ENCODE results near the gene ALOX5AP.

The ALOX5AP gene

GRCh38 chr13:30804474-30804873 lies 69.1 kb downstream of the ALOX5AP start:
- H3K4me3 ChIP-seq (ENCODE audit: low read depth, low read length), result no peak overlapping the region
- DNase-seq (ENCODE audit: low read depth), result no peak
- TF ChIP-seq, protein P1, sequence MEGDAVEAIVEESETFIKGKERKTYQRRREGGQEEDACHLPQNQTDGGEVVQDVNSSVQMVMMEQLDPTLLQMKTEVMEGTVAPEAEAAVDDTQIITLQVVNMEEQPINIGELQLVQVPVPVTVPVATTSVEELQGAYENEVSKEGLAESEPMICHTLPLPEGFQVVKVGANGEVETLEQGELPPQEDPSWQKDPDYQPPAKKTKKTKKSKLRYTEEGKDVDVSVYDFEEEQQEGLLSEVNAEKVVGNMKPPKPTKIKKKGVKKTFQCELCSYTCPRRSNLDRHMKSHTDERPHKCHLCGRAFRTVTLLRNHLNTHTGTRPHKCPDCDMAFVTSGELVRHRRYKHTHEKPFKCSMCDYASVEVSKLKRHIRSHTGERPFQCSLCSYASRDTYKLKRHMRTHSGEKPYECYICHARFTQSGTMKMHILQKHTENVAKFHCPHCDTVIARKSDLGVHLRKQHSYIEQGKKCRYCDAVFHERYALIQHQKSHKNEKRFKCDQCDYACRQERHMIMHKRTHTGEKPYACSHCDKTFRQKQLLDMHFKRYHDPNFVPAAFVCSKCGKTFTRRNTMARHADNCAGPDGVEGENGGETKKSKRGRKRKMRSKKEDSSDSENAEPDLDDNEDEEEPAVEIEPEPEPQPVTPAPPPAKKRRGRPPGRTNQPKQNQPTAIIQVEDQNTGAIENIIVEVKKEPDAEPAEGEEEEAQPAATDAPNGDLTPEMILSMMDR (IDR thresholded peaks at IDR 0.05; ENCODE audit: low read depth, low read length), result no peak
- TF ChIP-seq POLR2A (IDR thresholded peaks at IDR 0.05; ENCODE audit: extremely low read depth, insufficient read length), result no peak
- no peak for TF ChIP-seq MYC (IDR thresholded peaks at IDR 0.05; ENCODE audit: low read depth, low read length)
- TF ChIP-seq, protein P2, sequence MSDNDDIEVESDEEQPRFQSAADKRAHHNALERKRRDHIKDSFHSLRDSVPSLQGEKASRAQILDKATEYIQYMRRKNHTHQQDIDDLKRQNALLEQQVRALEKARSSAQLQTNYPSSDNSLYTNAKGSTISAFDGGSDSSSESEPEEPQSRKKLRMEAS (IDR thresholded peaks at IDR 0.05; ENCODE audit: low read depth, low read length), result no peak

GRCh38 chr13:30805132-30805537 lies 69.8 kb downstream of the ALOX5AP start:
- H3K4me3 ChIP-seq (ENCODE audit: low read depth, low read length), result no peak overlapping the region
- no peak for DNase-seq (ENCODE audit: low read depth)
- TF ChIP-seq, protein P2 (IDR thresholded peaks at IDR 0.05; ENCODE audit: low read depth, low read length), result no peak
- no peak for TF ChIP-seq MYC (IDR thresholded peaks at IDR 0.05; ENCODE audit: low read depth, low read length)
- TF ChIP-seq, protein P1 (IDR thresholded peaks at IDR 0.05; ENCODE audit: low read depth, low read length), result no peak
- TF ChIP-seq POLR2A (IDR thresholded peaks at IDR 0.05; ENCODE audit: extremely low read depth, insufficient read length), result no peak

GRCh38 chr13:30805603-30806011 lies 70.3 kb downstream of the ALOX5AP start:
- no peak overlapping the region for H3K4me3 ChIP-seq (ENCODE audit: low read depth, low read length)
- DNase-seq (ENCODE audit: low read depth), result no peak
- TF ChIP-seq, protein P2 (IDR thresholded peaks at IDR 0.05; ENCODE audit: low read depth, low read length), result no peak
- TF ChIP-seq MYC (IDR thresholded peaks at IDR 0.05; ENCODE audit: low read depth, low read length) (no peak), POLR2A (IDR thresholded peaks at IDR 0.05; ENCODE audit: extremely low read depth, insufficient read length) (no peak)
- TF ChIP-seq, protein P1 (IDR thresholded peaks at IDR 0.05; ENCODE audit: low read depth, low read length), result no peak

GRCh38 chr13:30806784-30807183 lies 71.4 kb downstream of the ALOX5AP start:
- TF ChIP-seq MYC (IDR thresholded peaks at IDR 0.05; ENCODE audit: low read depth, low read length), result no peak
- no peak overlapping the region for H3K4me3 ChIP-seq (ENCODE audit: low read depth, low read length)
- DNase-seq (ENCODE audit: low read depth), result peak; percentile 25

DNA sequence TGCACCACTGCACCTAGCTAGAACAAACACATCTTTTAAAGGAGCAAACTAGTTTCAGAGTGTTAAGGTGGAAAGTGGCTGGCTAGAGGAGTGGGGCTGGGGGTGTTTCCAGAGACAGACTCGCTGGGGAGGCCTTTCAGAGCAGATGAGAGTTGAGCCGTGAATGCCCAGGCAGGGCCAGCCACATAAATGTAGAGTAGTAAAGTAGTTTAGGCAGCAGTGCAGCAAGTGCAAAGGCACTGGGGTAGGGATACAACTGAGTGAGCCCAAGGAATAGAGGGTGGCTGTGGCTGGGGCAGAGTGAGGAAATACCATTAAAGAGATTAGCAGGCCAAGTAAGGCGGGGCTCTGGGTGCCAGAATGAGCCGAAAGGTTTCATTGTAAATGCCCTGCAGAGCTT lies 72.0 kb downstream of the ALOX5AP start:
- no peak overlapping the region for H3K4me3 ChIP-seq (ENCODE audit: low read depth, low read length)
- no peak for DNase-seq (ENCODE audit: low read depth)
- TF ChIP-seq, protein P1 (IDR thresholded peaks at IDR 0.05; ENCODE audit: low read depth, low read length), result no peak
- no peak for TF ChIP-seq POLR2A (IDR thresholded peaks at IDR 0.05; ENCODE audit: extremely low read depth, insufficient read length)
- TF ChIP-seq, protein P2 (IDR thresholded peaks at IDR 0.05; ENCODE audit: low read depth, low read length), result no peak
- no peak for TF ChIP-seq MYC (IDR thresholded peaks at IDR 0.05; ENCODE audit: low read depth, low read length)

GRCh38 chr13:30808600-30808999 lies 73.3 kb downstream of the ALOX5AP start:
- H3K4me3 ChIP-seq (ENCODE audit: low read depth, low read length), result no peak overlapping the region
- TF ChIP-seq MYC (IDR thresholded peaks at IDR 0.05; ENCODE audit: low read depth, low read length), result no peak
- TF ChIP-seq, protein P1 (IDR thresholded peaks at IDR 0.05; ENCODE audit: low read depth, low read length), result no peak
- TF ChIP-seq POLR2A (IDR thresholded peaks at IDR 0.05; ENCODE audit: extremely low read depth, insufficient read length), result no peak
- TF ChIP-seq, protein P2 (IDR thresholded peaks at IDR 0.05; ENCODE audit: low read depth, low read length), result no peak
- no peak for DNase-seq (ENCODE audit: low read depth)

All from NB4 (cell line).